ENCODE measurements around the gene SAFB2.

GRCh38 chr19:5619946-5620345 is 2.6 kb downstream of the SAFB2 start:
- TF ChIP-seq RAD21 (IDR thresholded peaks at IDR 0.05; ENCODE audit: low read length) (no peak), SMC3 (IDR thresholded peaks at IDR 0.05; ENCODE audit: low read depth, low read length) (no peak), POLR2AphosphoS5 (IDR thresholded peaks at IDR 0.05; ENCODE audit: low read depth, low read length) (no peak), ZBTB33 (IDR thresholded peaks at IDR 0.05; ENCODE audit: borderline replicate concordance, low read depth) (no peak)
